Stimulated activated CD8-positive, alpha-beta memory T cell treated with anti-CD3 and anti-CD28 coated beads, Interleukin-15, amount 100 ng/mL, for 24 hours (primary cell): Measurements from ENCODE around the gene ITGB4.

Experiments
- DNase-seq: peaks from one replicate; pipeline ENCODE4 v3.0.0-alpha.2; 2020; ENCODE audit warnings: low read depth

The ITGB4 gene

DNA sequence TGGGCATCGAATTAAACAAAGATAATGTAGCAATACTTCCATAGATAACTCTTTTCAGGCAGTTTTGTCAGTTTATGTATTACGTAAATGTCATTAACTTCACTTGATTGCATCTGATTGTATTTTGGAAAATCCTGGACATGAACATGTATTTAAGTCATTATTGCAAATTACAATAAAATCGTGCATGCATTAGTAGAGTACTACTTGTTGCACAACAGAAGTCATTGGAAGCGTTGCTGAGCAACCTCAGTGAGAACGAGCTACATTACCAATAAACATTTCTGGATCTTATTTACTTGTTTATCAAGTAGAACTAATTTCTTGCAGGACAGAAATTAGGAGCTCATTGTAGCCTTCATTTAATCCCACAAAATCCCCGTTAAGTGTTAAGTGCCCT lies 70.0 kb downstream of the ITGB4 start:
- DNase-seq: no peak

DNA sequence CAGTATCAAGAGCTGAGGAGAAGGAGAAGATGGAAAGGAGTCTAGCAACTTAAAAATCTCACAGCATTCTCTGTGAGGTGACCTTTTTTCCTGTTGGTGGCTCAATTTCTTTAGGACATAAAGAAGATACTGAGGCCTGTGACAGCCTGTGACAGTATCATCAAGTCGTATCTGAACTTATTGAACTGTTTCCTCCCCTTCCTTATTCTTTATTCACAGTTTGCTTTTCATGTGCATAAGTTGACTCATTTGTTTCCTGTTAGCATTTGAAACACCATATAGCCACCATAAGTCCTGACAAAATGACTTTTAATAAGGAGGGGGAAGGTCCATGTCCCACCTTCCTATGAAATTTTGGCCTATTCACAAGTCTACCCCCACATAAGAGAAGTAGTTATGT lies 72.2 kb downstream of the ITGB4 start:
- DNase-seq: no peak

DNA sequence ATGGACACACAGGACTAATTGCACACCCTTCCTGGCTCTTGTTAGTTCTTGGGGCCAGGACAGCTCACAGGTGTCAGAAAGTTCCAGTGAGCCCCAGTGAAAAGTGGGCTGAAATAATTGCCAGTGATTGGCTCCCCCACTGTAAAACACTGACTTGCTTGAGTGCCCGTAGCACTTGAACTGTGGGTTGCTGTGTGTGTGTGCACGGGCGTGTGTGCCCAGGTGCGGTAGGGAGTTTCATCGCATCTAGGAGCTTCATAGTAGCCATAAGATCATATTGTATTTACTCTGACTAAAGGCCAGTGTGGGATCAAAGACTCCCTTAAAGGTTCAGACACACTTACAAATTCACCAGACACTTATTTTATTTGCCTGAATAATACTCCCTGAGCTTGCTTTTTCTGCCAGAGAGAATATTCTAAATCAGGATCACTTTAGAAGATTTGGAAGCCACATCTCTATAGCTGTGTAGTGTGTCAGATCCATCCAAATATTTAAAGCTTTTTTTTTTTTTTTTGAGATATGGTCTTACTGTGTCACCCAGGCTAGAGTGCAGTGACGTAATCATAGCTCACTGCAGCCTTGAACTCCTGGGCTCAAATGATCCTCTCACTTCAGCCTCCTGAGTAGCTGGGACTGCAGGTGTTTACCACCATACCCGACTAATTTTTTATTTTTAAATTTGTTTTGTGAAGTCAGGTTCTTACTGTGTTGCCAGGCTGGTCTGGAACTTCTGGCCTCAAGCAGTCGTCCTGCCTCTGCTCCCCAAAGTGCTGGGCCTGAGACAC lies 74.8 kb downstream of the ITGB4 start:
- DNase-seq: no peak

DNA sequence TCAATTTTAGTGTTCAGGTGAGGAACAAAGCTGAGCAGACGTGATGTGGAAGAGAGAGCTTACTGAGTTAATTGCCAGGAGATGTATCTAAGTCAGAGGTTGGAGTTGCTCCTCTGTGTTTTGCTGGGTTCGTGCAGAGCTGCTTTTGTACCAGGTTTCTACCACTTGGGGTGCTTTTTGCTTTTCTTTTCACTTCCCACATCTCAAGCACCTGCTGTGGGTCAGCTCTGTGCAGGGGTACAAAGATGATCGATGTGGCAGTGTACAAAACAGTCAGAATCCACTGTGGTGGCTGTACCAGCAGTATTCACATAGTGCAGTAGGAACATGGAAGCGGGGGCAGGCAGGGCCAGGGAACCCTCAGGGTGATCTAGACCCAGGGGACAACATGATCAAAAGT lies 78.1 kb downstream of the ITGB4 start:
- DNase-seq: no peak

DNA sequence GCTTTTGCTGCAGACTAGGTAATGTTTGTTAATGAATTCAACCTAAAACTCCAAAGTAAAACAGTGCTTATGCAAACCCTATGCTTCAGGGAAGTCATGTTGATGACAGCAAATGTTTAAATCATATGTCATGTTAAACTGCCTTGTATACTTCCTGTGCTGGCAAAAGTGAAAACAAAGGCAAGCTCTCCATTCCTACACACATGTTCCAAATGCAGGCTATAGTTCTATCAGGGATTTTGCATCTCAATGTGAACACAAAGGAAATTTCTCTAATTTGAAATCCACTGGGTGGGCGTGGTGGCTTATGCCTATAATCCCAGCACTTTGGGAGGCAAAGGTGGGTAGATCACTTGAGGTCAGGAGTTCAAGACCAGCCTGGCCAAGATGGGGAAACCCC lies 82.6 kb downstream of the ITGB4 start:
- no peak for DNase-seq

DNA sequence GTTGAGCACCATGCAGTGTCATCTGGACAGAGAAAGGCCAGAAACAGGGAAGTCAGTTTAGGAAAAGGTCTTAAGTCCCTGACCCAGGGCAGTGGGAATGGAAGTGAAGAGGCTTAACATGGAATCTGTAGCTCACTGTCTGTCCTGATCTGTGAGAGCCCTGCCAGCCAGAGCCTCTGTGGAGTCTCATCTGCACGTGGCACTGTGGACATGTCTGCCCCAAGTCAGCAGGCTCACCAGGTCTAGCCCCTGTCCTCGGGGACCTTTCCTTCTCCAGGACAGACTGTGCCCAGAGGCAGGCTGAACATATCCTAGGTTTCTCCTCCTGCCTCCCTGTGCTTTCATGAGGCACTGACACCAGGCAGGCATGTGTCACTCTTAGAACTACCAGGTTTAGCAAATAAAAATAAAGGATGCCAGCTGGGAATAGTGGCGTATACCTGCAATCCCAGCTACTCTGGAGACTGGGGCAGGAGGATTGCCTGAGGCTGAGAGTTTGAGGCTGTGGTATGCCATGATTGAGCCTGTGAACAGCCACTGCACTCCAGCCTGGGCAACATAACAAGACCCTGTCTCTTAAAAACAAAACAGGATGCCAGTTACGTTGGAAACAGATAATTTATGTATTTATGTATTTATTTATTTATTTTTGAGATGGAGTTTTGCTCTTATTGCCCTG lies 85.7 kb downstream of the ITGB4 start:
- no peak for DNase-seq
